ENCODE results near the gene GPC3.
"Not testable (repeated sequence)": the region's sequence is repeated elsewhere in the genome, so short reads cannot be mapped to it uniquely, and the experiment has no call there.

GPC3 gene

GRCh38 chrX:133746593-133746992 is 238.8 kb downstream of the GPC3 start:
- no peak for DNase-seq

- no peak for DNase-seq
Measured at GRCh38 chrX:133745349-133745748, 240.0 kb downstream of the GPC3 start.

GRCh38 chrX:133742602-133743305 is 242.6 kb downstream of the GPC3 start:
- DNase-seq = no peak

GRCh38 chrX:133741303-133741702 is 244.1 kb downstream of the GPC3 start:
- DNase-seq = no peak

- DNase-seq = no peak
Measured at GRCh38 chrX:133726642-133727041, 258.8 kb downstream of the GPC3 start.

GRCh38 chrX:133726211-133726630 is 259.2 kb downstream of the GPC3 start:
- DNase-seq = no peak

- DNase-seq = no peak
Measured at GRCh38 chrX:133723930-133724329, 261.5 kb downstream of the GPC3 start.

GRCh38 chrX:133722756-133723155 is 262.6 kb downstream of the GPC3 start:
- no peak for DNase-seq

GRCh38 chrX:133720269-133720668 is 265.1 kb downstream of the GPC3 start:
- not testable (repeated sequence) for DNase-seq

GRCh38 chrX:133715715-133716114 is 269.7 kb downstream of the GPC3 start:
- no peak for DNase-seq

- no peak for DNase-seq
Measured at GRCh38 chrX:133709501-133709900, 275.9 kb downstream of the GPC3 start.

- DNase-seq = no peak
Measured at GRCh38 chrX:133706890-133707289, 278.5 kb downstream of the GPC3 start.

- no peak for DNase-seq
Measured at GRCh38 chrX:133702230-133702629, 283.2 kb downstream of the GPC3 start.

GRCh38 chrX:133699023-133699728 is 286.2 kb downstream of the GPC3 start:
- no peak for DNase-seq

GRCh38 chrX:133698298-133698697 is 287.1 kb downstream of the GPC3 start:
- DNase-seq = no peak

GRCh38 chrX:133697656-133698055 is 287.7 kb downstream of the GPC3 start:
- no peak for DNase-seq

- no peak for DNase-seq
Measured at GRCh38 chrX:133689997-133690599, 295.3 kb downstream of the GPC3 start.

- DNase-seq = no peak
Measured at GRCh38 chrX:133685822-133686221, 299.6 kb downstream of the GPC3 start.

GRCh38 chrX:133681897-133682296 is 303.5 kb downstream of the GPC3 start:
- DNase-seq = no peak

- DNase-seq = no peak
Measured at GRCh38 chrX:133681421-133681820, 304.0 kb downstream of the GPC3 start.

- no peak for DNase-seq
Measured at GRCh38 chrX:133677123-133678063, 308.0 kb downstream of the GPC3 start.

- DNase-seq = no peak
Measured at GRCh38 chrX:133676344-133677122, 308.9 kb downstream of the GPC3 start.

Data from stimulated activated CD4-positive, alpha-beta T cell treated with anti-CD3 and anti-CD28 coated beads, Interleukin-4, amount 100 ng/mL, for 4 hours (primary cell).